ENCODE results near the gene PRKAR1B. TPM values are rescaled to one million over a fixed set of nuclear protein-coding genes. Genes with fewer than 3 reads are reported as not detected.

The PRKAR1B gene
- total RNA-seq, 1 experiment from 2014 or later, result 27.2 TPM

DNA sequence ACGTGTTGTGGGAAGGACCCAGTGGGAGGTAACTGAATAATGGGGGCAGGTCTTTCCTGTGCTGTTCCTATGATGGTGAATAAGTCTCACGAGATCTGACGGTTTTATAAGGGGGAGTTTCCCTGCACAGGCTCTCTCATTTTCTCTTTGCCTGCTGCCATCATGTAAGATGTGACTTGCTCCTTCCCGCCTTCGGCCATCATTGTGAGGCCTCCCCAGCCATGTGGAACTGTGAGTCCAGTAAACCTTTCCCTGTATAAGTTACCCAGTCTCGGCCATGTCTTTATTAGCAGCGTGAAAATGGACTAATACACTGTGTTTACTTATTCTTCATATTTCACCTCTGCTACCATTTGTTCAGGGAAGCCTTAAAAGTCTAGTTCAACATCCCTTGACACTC, 2.8 kb downstream of the PRKAR1B start:
- DNase-seq (ENCODE audit: low read depth), result no peak

DNA sequence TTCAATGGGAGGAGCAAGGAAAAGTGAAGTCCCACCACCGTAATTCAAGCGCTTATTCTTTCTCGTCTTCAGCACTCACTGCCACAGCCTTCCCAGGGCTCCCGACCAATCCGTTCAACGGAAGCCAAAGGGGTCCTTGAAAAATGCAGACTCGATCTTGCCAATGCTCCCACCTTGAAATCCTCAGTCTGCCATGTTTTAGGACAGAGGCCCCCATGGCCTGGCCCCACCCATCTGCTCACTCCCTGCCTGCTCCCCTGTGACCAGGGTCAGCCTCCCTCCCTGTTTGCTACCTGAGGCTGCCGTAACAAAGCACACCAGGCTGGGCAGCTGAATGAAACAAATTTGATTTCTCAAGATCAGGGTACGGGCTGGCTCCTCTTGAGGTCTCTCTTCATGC, 3.5 kb downstream of the PRKAR1B start:
- no peak for DNase-seq (ENCODE audit: low read depth)

DNA sequence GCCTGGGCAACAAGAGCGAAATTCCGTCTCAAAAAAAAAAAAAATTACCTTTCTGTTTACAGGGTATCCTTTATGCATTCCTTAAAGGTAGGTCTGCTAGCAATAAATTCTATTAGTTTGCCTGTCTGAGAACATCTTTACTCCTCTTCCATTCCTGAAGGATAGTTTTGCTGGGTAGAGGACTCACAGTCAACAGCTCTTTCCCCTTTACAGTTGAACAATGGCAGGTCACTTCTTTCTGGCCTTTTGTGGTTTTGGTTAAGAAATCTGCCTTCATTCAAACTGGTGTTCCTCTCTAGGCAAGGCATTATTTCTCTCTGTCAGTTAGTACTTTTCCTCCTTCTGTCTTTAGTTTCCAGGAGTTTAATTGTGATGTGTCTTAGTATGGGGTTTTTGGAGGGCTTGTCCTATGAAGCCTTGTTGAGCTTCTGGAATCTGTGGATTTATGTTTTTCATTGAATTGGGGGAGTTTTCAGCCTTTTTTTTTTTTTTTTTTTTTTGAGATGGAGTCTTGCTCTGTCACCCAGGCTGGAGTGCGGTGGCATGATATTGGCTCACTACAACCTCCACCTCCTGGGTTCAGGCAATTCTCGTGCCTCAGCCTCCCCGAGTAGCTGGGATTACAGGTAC, 5.3 kb downstream of the PRKAR1B start:
- DNase-seq (ENCODE audit: low read depth), result no peak

DNA sequence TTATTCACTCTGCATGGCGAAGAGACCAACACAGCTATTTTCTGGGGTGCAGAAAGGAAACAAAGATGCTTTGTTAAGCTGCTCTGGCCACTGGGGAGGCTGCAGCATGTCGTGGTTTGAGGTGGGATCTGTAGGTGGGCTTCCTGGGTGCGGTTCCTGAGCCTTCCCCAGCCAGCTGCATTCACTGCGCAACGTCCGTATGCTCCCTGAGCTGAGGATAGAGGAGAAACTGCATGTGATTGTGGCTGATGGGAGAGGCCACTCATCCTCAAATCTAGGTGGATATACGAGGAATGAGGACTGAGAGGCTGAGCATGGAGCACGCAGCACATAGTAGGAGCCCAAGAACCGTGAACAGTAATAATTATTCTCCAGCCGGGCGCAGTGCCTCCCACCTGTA, 10.4 kb downstream of the PRKAR1B start:
- DNase-seq (ENCODE audit: low read depth), result no peak

DNA sequence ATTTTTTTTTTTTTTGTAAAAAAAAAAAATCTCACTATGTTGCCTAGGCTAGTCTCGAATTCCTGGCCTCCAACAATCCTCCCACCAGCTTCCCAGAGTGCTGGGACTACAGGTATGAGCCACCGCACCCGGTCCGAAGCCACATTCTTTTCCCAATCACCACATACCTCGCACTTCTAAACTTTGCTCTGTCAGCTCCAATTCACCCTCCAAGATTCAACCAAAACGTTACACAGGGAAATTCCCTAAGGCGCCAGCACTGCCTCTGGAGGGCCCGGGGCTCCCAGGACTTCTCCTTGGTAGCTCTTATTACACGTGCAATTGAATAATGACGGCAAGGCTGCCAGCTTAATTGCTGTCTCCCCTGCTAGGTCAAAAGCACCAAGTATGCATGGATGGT, 10.9 kb downstream of the PRKAR1B start:
- DNase-seq (ENCODE audit: low read depth), result no peak

DNA sequence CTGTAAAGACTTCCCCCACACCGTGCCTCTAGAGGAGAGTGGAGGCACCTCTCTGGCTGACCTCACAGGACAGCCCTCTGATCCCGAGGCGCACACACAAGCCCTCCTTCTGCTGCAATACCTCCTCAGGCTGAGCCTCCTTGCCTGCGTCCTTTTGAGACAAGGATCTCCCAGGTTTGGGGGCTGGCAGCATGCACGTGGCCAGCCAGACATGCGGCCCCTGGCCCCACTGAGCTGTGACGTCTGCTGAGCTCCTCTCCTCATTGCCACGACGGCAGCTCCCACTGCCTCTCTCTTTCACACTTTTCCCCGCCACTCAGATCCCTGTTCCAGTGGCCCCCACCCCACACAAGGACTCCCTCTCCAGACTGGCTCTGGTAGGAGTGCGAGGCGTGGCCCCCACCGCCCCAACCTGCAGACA, 12.8 kb downstream of the PRKAR1B start:
- DNase-seq (ENCODE audit: low read depth), result no peak

DNA sequence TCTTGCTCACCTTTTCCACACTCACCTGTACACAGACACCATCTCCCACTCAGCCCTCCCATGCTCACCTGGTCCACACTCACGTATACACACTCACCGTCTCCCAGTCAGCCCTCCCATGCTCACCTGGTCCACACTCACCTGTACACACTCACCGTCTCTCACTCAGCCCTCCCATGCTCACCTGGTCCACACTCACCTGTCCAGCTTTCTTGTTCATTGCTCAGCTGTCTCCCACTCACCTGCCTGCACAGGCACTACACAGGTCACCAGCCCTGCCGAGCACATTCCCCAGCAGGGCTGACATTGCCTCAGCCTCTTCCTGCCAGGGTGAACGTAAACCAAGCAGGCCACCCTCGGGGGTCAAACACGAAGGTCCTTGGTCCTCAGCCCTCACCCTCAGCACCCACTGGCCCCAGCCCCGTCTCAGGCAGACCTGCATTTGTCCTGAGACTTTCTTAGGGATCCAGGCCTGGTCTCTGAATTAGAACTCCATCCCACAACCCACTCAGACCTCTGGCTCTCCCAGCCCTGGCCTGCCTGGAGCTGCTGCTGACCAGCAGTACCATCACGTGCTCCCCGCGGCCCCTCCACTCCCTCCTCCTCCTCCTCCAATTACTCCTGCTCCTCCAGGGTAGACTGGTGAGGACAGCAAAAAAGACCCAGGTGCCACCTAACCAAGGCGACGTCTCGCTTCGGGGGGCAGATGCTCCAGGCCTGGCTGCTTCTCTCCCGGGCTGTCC, 13.4 kb downstream of the PRKAR1B start:
- no peak for DNase-seq (ENCODE audit: low read depth)

DNA sequence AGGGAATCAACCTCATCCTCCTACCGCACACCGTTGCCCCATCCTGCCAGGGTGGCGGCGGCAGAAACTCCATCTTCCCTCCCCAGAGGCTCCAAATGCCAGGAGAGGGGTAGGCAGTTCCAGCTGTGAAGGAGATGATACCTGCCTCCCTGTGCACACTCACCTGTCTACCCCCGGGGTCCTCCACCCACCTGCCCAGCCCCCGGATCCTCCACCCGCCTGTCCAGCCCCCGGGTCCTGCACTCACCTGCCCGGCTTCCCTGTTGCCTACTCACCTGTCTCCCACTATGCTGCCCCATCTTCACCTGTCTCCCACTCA, 14.0 kb downstream of the PRKAR1B start:
- DNase-seq (ENCODE audit: low read depth), result no peak

DNA sequence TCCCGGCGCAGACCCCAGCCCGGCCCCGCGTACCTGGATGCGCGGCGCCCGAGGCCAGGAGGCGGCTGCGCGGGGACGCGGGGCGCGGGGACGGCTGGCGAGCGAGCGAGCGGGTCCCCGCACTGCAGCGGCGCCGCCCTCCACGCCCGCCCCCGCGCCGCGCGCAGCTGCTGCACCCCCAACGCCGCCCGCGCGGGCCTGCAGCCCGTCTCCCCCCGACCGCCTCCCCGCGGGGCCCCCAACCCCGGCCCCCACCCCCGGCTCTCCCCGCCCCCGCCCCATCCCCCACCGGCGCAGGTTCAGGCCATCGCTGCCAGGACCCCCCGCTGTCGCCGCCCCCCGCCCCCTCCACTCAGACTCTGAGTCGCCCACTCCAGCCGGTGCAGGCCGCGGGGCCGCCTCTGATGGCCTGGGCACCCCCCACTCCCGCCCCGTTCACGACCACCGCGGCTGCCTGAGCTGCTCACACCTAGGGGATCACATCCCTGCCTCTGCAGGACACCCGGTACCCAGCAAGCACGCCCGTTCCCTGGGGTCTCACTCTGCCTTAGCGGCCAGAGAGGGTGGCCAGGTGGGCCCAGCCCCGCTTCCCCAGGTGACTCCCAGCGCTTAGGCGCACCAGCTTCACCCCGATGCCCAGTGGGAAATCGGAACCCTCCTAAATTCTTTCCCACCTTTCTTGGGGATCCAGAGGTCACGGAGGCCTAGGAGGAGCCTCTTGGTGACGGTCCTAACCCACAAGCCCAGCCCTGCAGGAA, 14.5 kb downstream of the PRKAR1B start:
- DNase-seq (ENCODE audit: low read depth), result no peak

DNA sequence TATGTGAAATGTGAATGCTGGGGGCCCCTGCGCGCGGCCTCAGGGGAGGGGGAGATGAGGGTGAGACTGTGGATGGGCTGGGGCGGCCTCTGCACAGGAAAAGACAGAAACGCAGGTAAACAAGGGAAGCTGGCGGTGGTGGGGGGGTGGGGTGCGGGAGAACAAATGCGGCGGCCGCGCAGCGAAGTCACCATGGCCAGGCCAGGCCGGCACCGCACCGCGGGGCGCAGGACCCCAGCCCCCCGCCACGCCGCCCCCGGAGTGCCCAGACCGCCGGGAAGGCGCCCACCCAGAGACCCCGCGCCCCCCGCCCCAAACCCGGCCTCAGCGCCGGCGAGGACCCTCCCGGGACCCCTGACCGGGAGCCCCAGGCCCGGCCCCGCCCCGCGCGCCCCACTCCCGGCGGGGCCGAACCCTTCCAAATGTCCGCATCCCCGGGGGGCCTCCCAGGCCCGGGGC, 15.1 kb downstream of the PRKAR1B start:
- no peak for DNase-seq (ENCODE audit: low read depth)

DNA sequence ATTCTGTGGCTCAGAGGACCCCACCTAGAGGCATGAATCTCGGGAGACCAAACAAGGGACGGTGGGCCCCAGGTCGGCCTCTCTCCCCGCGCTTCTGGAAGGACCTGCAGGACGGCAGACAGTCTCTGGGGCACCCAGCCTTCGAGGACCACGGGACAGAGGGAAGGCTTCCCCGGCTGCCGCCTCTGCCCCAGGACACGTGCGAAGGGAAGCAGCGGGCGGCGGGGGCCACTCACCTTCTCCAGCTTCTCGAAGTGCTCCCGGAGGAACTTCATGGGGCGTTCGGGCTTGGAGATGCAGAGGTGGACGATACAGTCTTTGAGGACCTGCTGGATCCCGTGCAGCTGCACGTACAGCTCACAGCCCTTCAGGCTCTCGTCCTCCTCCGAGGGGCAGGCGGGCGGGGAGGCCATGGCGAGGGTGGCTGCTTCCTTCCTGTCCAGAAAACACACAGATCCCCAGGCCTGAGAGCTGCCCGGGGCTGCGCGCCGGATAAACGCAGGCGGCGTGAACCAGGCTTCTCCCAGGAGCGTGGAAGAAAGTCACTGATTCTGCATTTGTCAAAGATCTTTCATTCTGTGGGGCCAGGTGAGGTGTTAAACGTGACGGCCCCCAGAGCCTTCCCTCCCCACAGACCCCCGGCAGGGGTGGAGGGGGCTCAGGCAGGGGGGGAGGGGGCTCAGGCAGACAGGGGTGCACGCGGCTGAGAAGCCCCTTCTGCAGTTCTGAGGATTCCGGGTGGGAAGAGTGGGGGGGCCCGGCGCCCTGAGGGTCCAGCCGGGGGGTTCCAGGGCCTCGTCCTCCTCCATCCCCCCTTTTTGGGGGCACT, 15.8 kb downstream of the PRKAR1B start:
- no peak for DNase-seq (ENCODE audit: low read depth)

DNA sequence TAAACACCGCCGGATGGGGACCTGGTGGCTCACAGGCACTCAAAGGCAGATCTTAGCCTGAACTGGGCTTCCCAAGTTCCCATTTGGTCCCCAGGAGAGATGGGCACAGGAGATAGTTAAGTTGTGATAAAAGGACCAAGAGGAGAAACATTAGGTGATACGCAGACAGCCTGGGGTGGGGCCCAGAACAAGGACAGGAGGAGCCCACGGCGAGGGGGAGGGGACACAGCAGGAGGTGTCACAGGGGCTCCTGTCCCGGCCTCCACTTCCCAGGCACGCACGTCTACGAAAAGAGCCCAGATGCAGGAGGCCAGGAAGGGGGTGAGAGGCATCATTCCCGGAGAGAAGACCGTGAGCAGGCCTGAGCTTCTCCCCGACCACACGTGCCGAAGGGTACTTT, 16.9 kb downstream of the PRKAR1B start:
- DNase-seq (ENCODE audit: low read depth), result no peak

DNA sequence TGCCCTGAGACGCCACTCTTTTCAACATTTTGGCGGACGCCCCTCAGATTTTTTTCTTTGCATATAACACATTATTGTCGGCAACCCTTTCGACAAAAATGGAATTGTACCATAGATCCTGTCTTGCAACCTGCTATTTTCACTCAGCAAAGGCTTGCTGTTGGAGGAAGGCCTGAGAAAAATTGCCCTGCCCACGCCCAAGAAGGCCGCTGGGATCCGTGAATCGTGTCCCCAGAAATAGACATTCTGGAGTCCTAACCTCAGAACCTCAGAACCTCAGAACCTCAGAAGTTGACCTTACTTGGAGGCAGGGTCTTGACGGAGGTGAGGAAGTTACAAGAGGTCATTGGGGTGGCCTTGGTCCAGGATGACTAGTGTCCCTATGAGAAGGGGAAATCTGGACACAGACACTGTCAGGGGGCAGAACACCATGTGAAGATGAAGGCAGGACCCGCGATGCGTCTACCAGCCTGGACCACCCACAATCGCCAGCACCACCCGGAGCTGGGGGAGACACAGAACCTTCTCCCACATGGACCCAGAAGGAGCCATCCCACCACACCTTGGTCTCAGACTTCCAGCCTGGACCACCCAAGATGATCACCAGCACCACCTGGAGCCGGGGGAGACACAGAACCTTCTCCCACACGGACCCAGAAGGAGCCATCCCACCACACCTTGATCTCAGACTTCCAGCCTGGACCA, 19.6 kb downstream of the PRKAR1B start:
- DNase-seq (ENCODE audit: low read depth), result no peak

DNA sequence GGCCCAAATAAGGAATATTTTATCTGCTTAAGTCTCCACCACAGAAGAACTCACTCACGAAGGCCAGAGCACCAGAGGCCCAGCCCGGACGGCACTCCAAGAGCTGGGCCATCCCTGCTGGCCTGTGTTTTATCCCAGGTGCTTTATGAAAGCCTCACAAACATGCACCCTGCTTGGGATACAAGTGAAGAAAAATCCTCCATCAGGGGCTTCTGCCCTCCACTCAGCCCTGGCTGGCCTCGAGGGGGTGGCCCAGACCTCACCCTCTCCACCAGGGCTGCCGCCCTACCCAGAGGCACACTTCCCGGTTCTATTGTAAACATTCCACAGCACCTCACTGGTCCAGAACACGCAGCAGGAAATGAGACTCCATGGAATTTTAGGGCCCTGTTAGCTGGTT, 20.4 kb downstream of the PRKAR1B start:
- no peak for DNase-seq (ENCODE audit: low read depth)

DNA sequence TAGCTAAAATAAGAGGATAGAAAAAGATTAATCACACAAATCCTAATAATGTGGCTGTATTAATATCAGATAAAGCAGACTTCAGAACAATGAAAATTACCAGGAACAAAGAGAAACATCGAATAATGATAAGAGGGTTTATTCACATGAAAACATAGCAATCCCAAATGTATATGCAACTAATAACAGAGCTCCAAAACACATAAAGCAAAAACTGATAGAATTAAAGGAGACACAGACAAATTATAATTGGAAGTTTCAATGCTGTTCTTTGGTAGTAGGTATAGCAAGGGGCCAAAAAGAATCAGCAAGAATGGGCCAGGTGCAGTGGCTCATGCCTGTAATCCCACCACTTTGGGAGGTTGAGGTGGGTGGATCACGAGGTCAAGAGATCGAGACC, 24.0 kb downstream of the PRKAR1B start:
- no peak for DNase-seq (ENCODE audit: low read depth)

DNA sequence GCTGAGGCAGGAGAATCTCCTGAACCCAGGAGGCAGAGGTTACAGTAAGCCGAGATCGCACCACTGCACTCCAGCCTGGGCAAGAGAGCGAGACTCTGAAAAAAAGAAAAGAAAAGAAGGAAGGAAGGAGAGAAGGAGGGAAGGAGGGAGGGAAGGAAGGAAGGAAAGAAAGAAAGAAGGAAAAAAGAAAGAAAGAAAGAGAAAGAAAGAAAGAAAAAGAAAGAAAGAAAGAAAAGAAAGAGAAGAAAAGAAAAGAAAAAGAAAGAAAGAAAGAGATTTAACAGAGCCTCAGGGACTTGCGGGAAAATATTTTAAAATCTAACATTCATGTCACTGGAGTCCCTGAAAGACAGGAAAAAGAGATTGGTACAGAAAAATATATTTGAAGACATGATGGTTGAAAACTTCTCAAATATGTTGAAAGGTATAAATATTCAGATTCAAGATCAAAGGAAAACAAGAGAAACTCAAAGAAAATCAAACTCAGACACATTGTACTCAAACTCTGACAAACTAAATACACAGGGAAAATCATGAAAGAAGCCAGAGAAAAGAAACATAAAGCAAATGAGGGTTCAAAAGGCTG, 25.9 kb downstream of the PRKAR1B start:
- DNase-seq (ENCODE audit: low read depth), result no peak

DNA sequence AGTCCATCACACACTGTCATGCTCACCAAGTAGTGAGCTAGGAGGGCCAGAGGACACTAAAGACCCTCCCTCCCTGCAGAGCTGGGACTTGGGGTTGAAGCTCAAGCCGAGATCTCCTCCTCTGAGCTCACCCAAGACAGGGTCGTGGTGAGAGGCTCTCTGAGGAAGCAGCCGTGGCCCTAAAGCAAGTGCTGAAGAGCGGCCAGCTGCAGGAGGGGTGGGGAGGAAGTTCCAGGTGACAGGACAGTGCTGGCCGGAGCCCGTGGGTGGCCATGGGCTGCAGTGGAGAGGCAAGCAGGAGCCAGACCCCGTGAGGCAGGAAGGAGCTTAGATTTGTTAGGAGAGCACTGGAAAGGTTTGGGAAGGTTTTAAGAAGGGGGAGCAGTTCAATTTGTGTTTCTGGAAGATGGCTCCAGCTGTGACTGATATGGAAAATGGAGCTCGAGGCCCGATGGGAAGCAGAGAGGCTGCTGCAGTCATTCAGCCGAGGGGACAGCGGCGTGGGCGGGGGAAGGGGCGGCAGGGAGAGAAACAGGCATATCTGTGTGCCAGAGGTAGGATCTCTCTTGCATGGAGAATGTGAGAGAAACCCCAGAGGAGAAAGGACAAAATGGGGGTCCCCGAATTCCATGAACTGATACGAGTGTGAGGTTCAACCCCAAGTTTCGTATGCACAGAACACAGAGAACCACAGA, 27.5 kb downstream of the PRKAR1B start:
- DNase-seq (ENCODE audit: low read depth), result no peak

DNA sequence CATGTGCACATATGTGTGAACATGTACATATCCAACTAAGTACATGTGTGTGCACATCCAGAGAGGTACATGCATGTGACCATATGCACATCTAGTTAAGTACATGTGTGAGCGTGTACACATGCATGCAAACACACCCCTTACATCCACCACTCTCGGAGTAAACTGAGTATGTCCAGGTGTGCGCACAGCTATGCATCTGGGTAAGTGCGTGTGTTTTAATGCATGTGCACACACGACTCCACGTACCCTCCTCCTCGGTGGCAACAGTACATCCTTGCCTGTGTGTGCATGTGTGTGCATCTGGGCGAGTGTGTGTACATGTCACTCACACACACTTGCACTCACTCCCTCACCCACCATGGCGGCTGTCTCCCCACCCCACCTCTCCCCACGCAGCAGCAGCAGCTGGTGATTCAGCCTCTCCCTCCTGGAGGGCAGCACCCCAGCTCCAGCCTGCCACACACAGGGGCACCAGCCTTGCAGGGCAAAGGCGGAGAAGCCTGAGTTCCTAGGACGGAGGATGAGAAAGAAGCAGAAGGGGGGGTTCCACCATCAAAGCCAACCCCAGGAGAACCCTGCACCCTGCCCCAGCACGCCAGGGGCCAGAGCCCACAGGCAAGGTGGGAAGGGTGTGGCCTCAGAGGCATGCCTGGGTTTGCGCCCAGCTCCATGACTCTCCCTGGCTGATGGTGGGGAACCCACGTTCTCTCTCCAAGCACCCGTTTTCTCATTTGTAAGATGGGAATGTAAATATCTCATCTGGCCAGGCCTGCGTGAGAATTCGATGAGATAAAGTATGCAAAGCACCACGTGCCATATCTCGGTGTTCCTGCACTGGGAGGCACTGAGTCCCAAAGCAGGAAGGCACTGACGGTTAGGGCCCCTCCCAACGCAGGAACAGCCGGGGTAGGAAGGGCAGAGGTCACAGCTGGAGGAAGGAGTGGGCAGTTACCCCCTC, 28.3 kb downstream of the PRKAR1B start:
- no peak for DNase-seq (ENCODE audit: low read depth)
